ENCODE results near the gene CFAP99.

GRCh38 chr4:2482192-2482591 lies 63.4 kb downstream of the CFAP99 start:
- no peak for TF ChIP-seq POLR2AphosphoS5 (IDR thresholded peaks at IDR 0.05; ENCODE audit: borderline replicate concordance, low read depth, low read length)
- TF ChIP-seq EZH2 (IDR thresholded peaks at IDR 0.05): no peak
- TF ChIP-seq FOXP2 (optimal IDR thresholded peaks at IDR 0.05; ENCODE audit: control extremely low read depth, extremely low read length, insufficient read depth): no peak
